Brain microvascular endothelial cell (primary cell): ENCODE results near the gene NKAIN4.

Experiments
- DNase-seq: peaks from one replicate; pipeline ENCODE4 v3.0.0-alpha.2; 2020
- H3K27ac ChIP-seq: fragments of 250-450 bp; sonication (Bioruptor Pico); 2 replicates; pipeline ENCODE4 v1.5.1; 2020; ENCODE audit warnings: mild to moderate bottlenecking, moderate library complexity
- H3K27me3 ChIP-seq: fragments of 250-450 bp; sonication (Bioruptor Pico); replicated peaks from 2 replicates; pipeline ENCODE4 v1.5.1; 2020; ENCODE audit warnings: mild to moderate bottlenecking
- H3K36me3 ChIP-seq: fragments of 250-450 bp; sonication (Bioruptor Pico); replicated peaks from 2 replicates; pipeline ENCODE4 v1.5.1; 2020; ENCODE audit warnings: mild to moderate bottlenecking
- H3K4me3 ChIP-seq: 2 replicates; pipeline ENCODE4 v1.5.1; 2011; ENCODE audit warnings: low read depth, mild to moderate bottlenecking, control low read depth, low read length, moderate library complexity
- in situ Hi-C: cut with HindIII; loops from 2 replicates; pipeline ENCODE4 v1.10.0; 2017; ENCODE audit warnings: low sequenced_read_pairs, low pct_ligation_motif_present
- TF ChIP-seq, protein P1 (sequence below): IDR thresholded peaks from 2 replicates; pipeline ENCODE4 v1.5.1; 2011; ENCODE audit warnings: low read depth, mild to moderate bottlenecking, moderate library complexity, low read length, control low read depth, inconsistent platforms; ENCODE audit errors: missing control alignments

The NKAIN4 gene

DNA sequence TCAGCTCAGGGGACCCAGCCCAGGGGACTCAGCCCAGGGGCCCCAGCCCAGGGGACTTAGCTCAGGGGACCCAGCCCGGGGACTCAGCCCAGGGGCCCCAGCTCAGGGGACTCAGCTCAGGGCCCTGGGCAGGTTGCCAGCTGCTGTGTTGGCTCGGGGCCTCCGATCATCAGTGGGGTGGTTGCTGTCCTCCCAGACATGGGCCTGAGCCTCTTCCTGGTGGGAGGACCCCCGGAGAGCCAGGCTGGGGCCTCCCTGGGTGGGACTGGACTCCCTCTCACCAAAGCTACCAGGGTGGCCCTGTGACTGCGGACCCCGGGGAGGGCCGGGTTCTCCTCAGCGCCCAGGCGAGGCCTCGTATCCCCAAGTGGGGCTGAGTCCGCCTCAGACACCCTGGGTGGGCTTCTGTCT is 43.1 kb upstream of the NKAIN4 start:
- in situ Hi-C loops: no loop called here
- H3K4me3 ChIP-seq: no peak overlapping the region
- DNase-seq: no peak
- TF ChIP-seq, protein P1, sequence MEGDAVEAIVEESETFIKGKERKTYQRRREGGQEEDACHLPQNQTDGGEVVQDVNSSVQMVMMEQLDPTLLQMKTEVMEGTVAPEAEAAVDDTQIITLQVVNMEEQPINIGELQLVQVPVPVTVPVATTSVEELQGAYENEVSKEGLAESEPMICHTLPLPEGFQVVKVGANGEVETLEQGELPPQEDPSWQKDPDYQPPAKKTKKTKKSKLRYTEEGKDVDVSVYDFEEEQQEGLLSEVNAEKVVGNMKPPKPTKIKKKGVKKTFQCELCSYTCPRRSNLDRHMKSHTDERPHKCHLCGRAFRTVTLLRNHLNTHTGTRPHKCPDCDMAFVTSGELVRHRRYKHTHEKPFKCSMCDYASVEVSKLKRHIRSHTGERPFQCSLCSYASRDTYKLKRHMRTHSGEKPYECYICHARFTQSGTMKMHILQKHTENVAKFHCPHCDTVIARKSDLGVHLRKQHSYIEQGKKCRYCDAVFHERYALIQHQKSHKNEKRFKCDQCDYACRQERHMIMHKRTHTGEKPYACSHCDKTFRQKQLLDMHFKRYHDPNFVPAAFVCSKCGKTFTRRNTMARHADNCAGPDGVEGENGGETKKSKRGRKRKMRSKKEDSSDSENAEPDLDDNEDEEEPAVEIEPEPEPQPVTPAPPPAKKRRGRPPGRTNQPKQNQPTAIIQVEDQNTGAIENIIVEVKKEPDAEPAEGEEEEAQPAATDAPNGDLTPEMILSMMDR: no peak
- no peaks in the 10 kb centered on the region for H3K36me3 ChIP-seq
- H3K27ac ChIP-seq: no peak overlapping the region
- peaks cover 22% of the 10 kb centered on the region for H3K27me3 ChIP-seq

DNA sequence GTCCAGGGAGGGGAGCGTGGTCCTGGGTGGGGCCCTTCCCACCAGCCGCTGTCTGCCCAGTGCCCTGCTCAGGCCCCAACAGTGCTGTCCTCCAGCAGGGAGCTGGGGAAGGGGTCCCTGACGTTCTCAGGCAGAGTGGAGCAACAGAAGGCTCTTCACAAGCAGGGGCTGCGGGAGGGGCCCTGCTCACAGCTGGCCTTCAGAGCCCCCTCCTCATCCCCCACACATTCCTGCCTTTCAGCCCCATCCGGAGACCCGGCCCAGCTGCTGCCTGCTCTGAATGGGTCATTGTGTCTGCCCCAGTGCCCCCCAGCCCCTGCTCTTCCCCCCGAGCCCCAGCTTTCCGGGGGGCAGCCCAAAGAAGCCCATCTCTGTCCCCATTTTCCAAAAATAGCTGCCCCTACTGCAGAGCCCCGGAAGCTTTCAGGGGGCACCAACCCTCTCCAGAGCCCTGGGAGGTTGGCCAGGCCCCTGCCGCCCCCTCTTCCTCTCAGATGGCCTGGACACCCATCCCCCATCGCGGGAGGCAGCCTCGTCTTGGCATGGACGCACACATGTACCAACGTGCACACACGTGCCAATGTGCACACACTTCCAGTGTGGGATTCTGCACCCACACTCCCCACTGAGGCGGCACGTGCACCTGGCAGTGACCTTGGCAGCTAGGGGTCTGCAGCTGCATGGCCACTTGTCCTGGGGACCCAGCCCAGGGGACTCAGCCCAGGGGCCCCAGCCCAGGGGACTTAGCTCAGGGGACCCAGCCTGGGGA is 42.5 kb upstream of the NKAIN4 start:
- in situ Hi-C loops: no loop called here
- H3K27me3 ChIP-seq: peaks cover 22% of the 10 kb centered on the region
- H3K4me3 ChIP-seq: no peak overlapping the region
- H3K36me3 ChIP-seq: no peaks in the 10 kb centered on the region
- TF ChIP-seq, protein P1: no peak
- no peak overlapping the region for H3K27ac ChIP-seq
- DNase-seq: no peak

DNA sequence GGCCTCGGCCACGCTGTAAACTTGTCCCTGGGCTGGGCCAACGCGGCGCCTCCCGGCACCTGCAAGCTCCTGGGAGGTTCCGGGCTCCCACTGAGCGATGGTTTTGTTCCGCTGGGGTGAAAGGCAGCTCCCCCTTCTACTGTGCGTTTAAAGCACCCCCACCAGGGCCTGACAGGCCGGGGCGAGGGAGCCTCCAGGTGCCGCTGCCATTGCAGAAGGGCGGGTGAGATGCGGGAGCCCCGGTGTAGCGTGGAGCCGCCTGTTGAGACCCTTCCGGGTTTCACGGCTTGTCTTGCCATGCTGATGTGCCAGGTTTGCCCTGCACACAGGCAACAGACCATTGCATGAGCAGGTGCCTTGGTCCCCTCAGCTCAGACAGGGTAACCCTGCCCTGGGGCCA is 41.6 kb upstream of the NKAIN4 start:
- no peak overlapping the region for H3K4me3 ChIP-seq
- H3K27me3 ChIP-seq: peaks cover 22% of the 10 kb centered on the region
- in situ Hi-C loops: no loop called here
- no peak for DNase-seq
- no peak overlapping the region for H3K27ac ChIP-seq
- TF ChIP-seq, protein P1: no peak
- H3K36me3 ChIP-seq: no peaks in the 10 kb centered on the region

DNA sequence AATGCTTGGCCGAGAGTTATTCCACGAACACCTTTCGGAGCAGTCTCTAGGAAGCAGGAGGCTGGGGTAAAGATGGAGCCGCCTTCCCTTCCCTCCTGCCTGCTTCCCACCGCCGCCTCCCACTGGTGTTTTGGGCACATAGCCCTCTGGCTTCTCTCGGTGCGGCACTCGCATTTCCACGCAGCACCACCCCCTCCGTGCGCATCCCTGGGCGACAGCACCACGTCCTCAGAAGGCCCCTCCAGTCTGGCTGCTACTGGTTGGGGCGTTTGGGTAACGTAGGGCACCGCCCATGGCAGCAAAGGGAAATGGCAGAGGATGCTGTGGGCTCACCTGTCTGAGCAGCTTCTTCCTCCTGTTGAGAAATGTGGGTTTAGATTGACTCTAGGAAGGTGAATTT is 41.2 kb upstream of the NKAIN4 start:
- Histone ChIP-seq H3K36me3 (no peaks in the 10 kb centered on the region), H3K27me3 (peaks cover 22% of the 10 kb centered on the region), H3K27ac (no peak overlapping the region), H3K4me3 (no peak overlapping the region)
- no peak for DNase-seq
- in situ Hi-C loops: no loop called here
- TF ChIP-seq, protein P1: peak; percentile 24

DNA sequence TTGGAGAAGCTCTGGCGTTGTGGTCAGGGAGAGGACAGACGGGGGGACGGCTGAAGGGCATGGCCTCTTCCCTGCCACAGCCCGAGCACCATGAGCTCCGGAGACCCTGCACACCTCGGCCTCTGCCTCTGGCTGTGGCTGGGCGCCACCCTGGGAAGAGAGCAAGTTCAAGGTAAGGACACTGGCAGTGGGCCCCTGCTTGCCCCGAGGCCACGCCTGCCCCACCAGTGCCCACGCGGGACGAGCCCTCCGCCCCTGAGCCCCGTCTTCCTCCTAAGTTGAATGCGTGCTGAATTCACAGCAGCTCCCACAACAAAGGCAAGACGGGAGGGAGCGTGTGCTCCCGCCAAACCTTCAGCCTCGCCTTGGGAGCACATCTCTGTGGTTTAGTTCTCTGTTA is 40.8 kb upstream of the NKAIN4 start:
- in situ Hi-C loops: no loop called here

More for the DNA sequence above, 40.8 kb upstream of the NKAIN4 start:
- peaks cover 22% of the 10 kb centered on the region for H3K27me3 ChIP-seq
- H3K4me3 ChIP-seq: no peak overlapping the region
- no peaks in the 10 kb centered on the region for H3K36me3 ChIP-seq
- no peak overlapping the region for H3K27ac ChIP-seq
- no peak for DNase-seq
- TF ChIP-seq, protein P1: no peak
